Transverse colon (tissue), 4 donors: Measurements from ENCODE around the gene TYRP1. TPM values are rescaled to one million over a fixed set of nuclear protein-coding genes. Genes with fewer than 3 reads are reported as not detected.

ENCODE experiments used
- DNase-seq: peaks from one replicate; pipeline ENCODE4 v3.0.0-alpha.2; 2019
- H3K27ac ChIP-seq, 4 donors: fragments of 200-600 bp; sonication (generic); 2 replicates each; pipeline ENCODE4 v1.5.1; 2016 to 2018; ENCODE audit warnings: inconsistent platforms in 4 of 4
- H3K27me3 ChIP-seq: fragments of 200-600 bp; sonication (generic); 2 replicates; pipeline ENCODE4 v1.5.1; 2017; ENCODE audit warnings: inconsistent platforms
- H3K36me3 ChIP-seq, 4 donors: fragments of 200-600 bp; sonication (generic); 2 replicates each; pipeline ENCODE4 v1.5.1; 2017 to 2019; ENCODE audit warnings: inconsistent platforms in 4 of 4
- H3K4me1 ChIP-seq, 4 donors: fragments of 200-600 bp; sonication (generic); 2 replicates each; pipeline ENCODE4 v1.5.1; 2017 to 2020; ENCODE audit warnings: inconsistent platforms in 4 of 4
- H3K4me3 ChIP-seq, 4 donors: fragments of 200-600 bp; sonication (generic); 1 replicate in 1 of 4; 2 replicates in 3 of 4; pipeline versions ENCODE4 v1.5.1 to v1.6.1; 2017 to 2019; ENCODE audit warnings: inconsistent platforms in 4 of 4
- H3K9me3 ChIP-seq, 2 donors: fragments of 200-600 bp; sonication (generic); 2 replicates each; pipeline ENCODE4 v1.5.1; 2017 to 2019; ENCODE audit warnings: inconsistent platforms in 2 of 2
- CTCF ChIP-seq, 5 experiments: fragments of 200-600 bp in 3 of 5; fragments of 450-650 bp in 2 of 5; sonication (generic) in 3 of 5; IDR thresholded peaks; 1 replicate in 2 of 5; 2 replicates in 3 of 5; pipeline ENCODE4 v1.5.1; 2016 to 2017; ENCODE audit warnings: antibody characterized with exemption in 5 of 5, inconsistent platforms in 3 of 5, mild to moderate bottlenecking in 2 of 5, moderate library complexity in 1 of 5
- EP300 ChIP-seq: sonication (generic); formaldehyde crosslinking; IDR thresholded peaks from one replicate; pipeline ENCODE4 v1.6.1; 2017; ENCODE audit warnings: antibody characterized with exemption, low read depth
- POLR2A ChIP-seq: fragments of 450-650 bp; IDR thresholded peaks from one replicate; pipeline ENCODE4 v1.6.1; 2016; ENCODE audit warnings: antibody characterized with exemption, mild to moderate bottlenecking, moderate library complexity
- POLR2AphosphoS5 ChIP-seq, 3 donors: sonication (generic); formaldehyde crosslinking; IDR thresholded peaks; one replicate each; pipeline ENCODE4 v1.6.1; 2016; ENCODE audit warnings: antibody characterized with exemption in 3 of 3
- WGBS, 2 donors: methylation state at CpG; one replicate each; pipeline ENCODE4 v1.1.5; 2018; ENCODE audit warnings: low coverage in 1 of 2; 5-methylcytosine and 5-hydroxymethylcytosine counted together
- in situ Hi-C, 4 donors: fragments of 200-750 bp; cut with MboI; loops; one replicate each; pipeline versions ENCODE4 v1.15.0 to v1.15.1; 2017; ENCODE audit warnings: low sequenced_read_pairs in 3 of 4, low pct_ligation_motif_present in 1 of 4, low pct_unique_long_range_greater_than_20kb in 1 of 4
- intact Hi-C: fragments of 100-400 bp; cut with DNase I; formaldehyde crosslinking; loops from one replicate; pipeline ENCODE4 v1.15.1; 2023; ENCODE audit warnings: low total_unique reads
- total RNA-seq, 4 donors: library from RNA; depleted of rRNA; stranded (reverse); fragments of >200 nt; gene quantifications; one replicate each; pipeline ENCODE4 v1.1.0, GENCODE V29; 2016

TYRP1 gene
- total RNA-seq, 4 donors from 2014 or later: 0.41 TPM; not detected in 3

GRCh38 chr9:12732971-12733370, 39.8 kb downstream of the TYRP1 start:
- H3K4me3 ChIP-seq: no peak overlapping the region
- no peaks in the 10 kb centered on the region for H3K4me1 ChIP-seq
- no peaks in the 10 kb centered on the region for H3K36me3 ChIP-seq
- WGBS, 2 donors: 66 to 79% methylated on average over 1 to 3 of the region's 3 CpGs
- H3K27ac ChIP-seq: no peak overlapping the region
- H3K27me3 ChIP-seq: no peaks in the 10 kb centered on the region
- TF ChIP-seq POLR2A (no peak), CTCF (IDR thresholded peaks at IDR 0.05) (no peak), POLR2AphosphoS5 (IDR thresholded peaks at IDR 0.05) (no peak), EP300 (no peak)
- no peak for DNase-seq
- intact Hi-C loops: no loop called here
- in situ Hi-C loops: no loop called here
- peaks cover 0 to 6% of the 10 kb centered on the region in 2 donors for H3K9me3 ChIP-seq

GRCh38 chr9:12735665-12736064, 42.5 kb downstream of the TYRP1 start:
- Histone ChIP-seq H3K9me3 (peaks cover 0 to 6% of the 10 kb centered on the region in 2 donors), H3K4me3 (no peak overlapping the region), H3K36me3 (no peaks in the 10 kb centered on the region), H3K27ac (no peak overlapping the region), H3K27me3 (no peaks in the 10 kb centered on the region), H3K4me1 (no peaks in the 10 kb centered on the region)
- in situ Hi-C loops: no loop called here
- TF ChIP-seq CTCF (IDR thresholded peaks at IDR 0.05) (no peak), POLR2AphosphoS5 (IDR thresholded peaks at IDR 0.05) (no peak), EP300 (no peak), POLR2A (no peak)
- intact Hi-C loops: no loop called here
- DNase-seq: no peak
- WGBS, 2 donors: 56 to 71% methylated on average over 3 of the region's 3 CpGs

GRCh38 chr9:12737871-12738270, 44.7 kb downstream of the TYRP1 start:
- WGBS, 2 donors: 0% methylated on average over 1 of the region's 1 CpG; no CpG with 5 or more reads in 1 of the 2 donors
- DNase-seq: no peak
- in situ Hi-C loops (no loop called here), intact Hi-C loops (no loop called here)
- TF ChIP-seq CTCF (IDR thresholded peaks at IDR 0.05) (no peak), POLR2A (no peak), POLR2AphosphoS5 (IDR thresholded peaks at IDR 0.05) (no peak), EP300 (no peak)
- peaks cover 0 to 6% of the 10 kb centered on the region in 2 donors for H3K9me3 ChIP-seq
- H3K4me3 ChIP-seq: no peak overlapping the region
- H3K27me3 ChIP-seq: no peaks in the 10 kb centered on the region
- H3K36me3 ChIP-seq: no peaks in the 10 kb centered on the region
- no peak overlapping the region for H3K27ac ChIP-seq
- H3K4me1 ChIP-seq: no peaks in the 10 kb centered on the region

- Histone ChIP-seq H3K36me3 (no peaks in the 10 kb centered on the region), H3K4me3 (no peak overlapping the region), H3K27ac (no peak overlapping the region), H3K27me3 (no peaks in the 10 kb centered on the region), H3K4me1 (no peaks in the 10 kb centered on the region), H3K9me3 (peaks cover 0 to 6% of the 10 kb centered on the region in 2 donors)
- intact Hi-C loops: no loop called here
- in situ Hi-C loops: no loop called here
- TF ChIP-seq CTCF (IDR thresholded peaks at IDR 0.05) (no peak), POLR2A (no peak), EP300 (no peak), POLR2AphosphoS5 (IDR thresholded peaks at IDR 0.05) (no peak)
- DNase-seq: no peak
Measured at GRCh38 chr9:12739014-12739652, 45.9 kb downstream of the TYRP1 start.
